K562 (cell line): ENCODE data around the gene FN3KRP. TPM values are rescaled to one million over a fixed set of nuclear protein-coding genes. Genes with fewer than 3 reads are reported as not detected.

Source experiments
- ATAC-seq: fragments of 200-7000 bp; cut with Tn5 transposase; 3 replicates; pipeline ENCODE4 v1.9.1; 2020; ENCODE audit warnings: moderate library complexity
- BruUV-seq: library from RNA; stranded (reverse); fragments of 400-500 nt; replicated peaks from 2 replicates; lab custom pipeline; 2021; lab: Mats Ljungman, UMichigan
- CTCF ChIA-PET: fragments of 300-600 bp; formaldehyde crosslinking; extraction: SDS; loops from one replicate; lab custom pipeline; 2021; ENCODE audit warnings: low intra/inter-chr PET ratio; lab: Yijun Ruan, JAX
- POLR2A ChIA-PET: fragments of 300-600, 350-650 bp; sonication (Branson Sonifier 250); formaldehyde crosslinking; extraction: SDS; loops from one replicate; lab custom pipeline; 2021; ENCODE audit warnings: antibody characterized with exemption, inconsistent platforms; lab: Yijun Ruan, JAX
- DNase-seq, 4 experiments: peaks; one replicate each; pipeline versions ENCODE4 v3.0.0 to v3.0.0-alpha.2; 2011 to 2018; ENCODE audit warnings: low spot score in 3 of 4, mixed read lengths in 3 of 4; ENCODE audit errors: extremely low read depth in 1 of 4
- FAIRE-seq: peaks from 2 replicates; lab custom pipeline; 2011; peaks lifted over from hg19 to GRCh38; lab: Jason Lieb, UNC
- H2AFZ ChIP-seq: 2 replicates; pipeline ENCODE4 v1.6.0; 2011; ENCODE audit warnings: low read depth, low read length, control low read depth, inconsistent platforms
- H3K27ac ChIP-seq: fragments of 200-600 bp; 3 replicates; pipeline ENCODE4 v1.8.0; 2011; ENCODE audit warnings: low read depth, mild to moderate bottlenecking, control low read depth, inconsistent platforms, low read length, moderate library complexity, mixed read lengths; ENCODE audit errors: extremely low read depth
- H3K27me3 ChIP-seq, 2 experiments: fragments of 300-600 bp in 1 of 2; 2 replicates in 1 of 2; 3 replicates in 1 of 2; pipeline versions ENCODE4 v1.6.0 to v1.8.0; 2011; ENCODE audit warnings: inconsistent platforms in 2 of 2, low read length in 2 of 2, mild to moderate bottlenecking in 1 of 2, mixed read lengths in 1 of 2, moderate library complexity in 1 of 2; ENCODE audit not compliant: control insufficient read depth in 2 of 2, insufficient read depth in 2 of 2
- H3K36me3 ChIP-seq: fragments of 300-600 bp; 3 replicates; pipeline ENCODE4 v1.8.0; 2011; ENCODE audit warnings: mild to moderate bottlenecking, low read length, inconsistent platforms; ENCODE audit not compliant: control insufficient read depth, insufficient read depth
- H3K4me1 ChIP-seq, 2 experiments: fragments of 200-600 bp in 1 of 2; replicated peaks in 1 of 2; 2 replicates in 1 of 2; 3 replicates in 1 of 2; pipeline versions ENCODE4 v1.5.1 to v1.8.0; 2011; ENCODE audit warnings: inconsistent platforms in 2 of 2, low read length in 2 of 2, mild to moderate bottlenecking in 1 of 2, mixed read lengths in 1 of 2, moderate library complexity in 1 of 2; ENCODE audit not compliant: control insufficient read depth in 2 of 2, insufficient read depth in 2 of 2
- H3K4me2 ChIP-seq: 2 replicates; pipeline ENCODE4 v1.6.1; 2011; ENCODE audit warnings: low read length, control low read depth, inconsistent platforms, mixed read lengths; ENCODE audit not compliant: insufficient read depth
- H3K4me3 ChIP-seq: fragments of 200-600 bp; sonication (generic), shearing (Covaris generic); 2 replicates; pipeline ENCODE4 v1.5.1; 2016; ENCODE audit warnings: control low read depth, inconsistent platforms
- H3K79me2 ChIP-seq: fragments of 200-600 bp; 3 replicates; pipeline ENCODE4 v1.8.0; 2011; ENCODE audit warnings: low read length, inconsistent platforms; ENCODE audit not compliant: control insufficient read depth, insufficient read depth
- H3K9ac ChIP-seq, 2 experiments: 2 replicates each; pipeline versions ENCODE4 v1.6.0 to v1.6.1; 2011; ENCODE audit warnings: low read depth in 2 of 2, low read length in 2 of 2, control low read depth in 1 of 2, inconsistent platforms in 1 of 2, mild to moderate bottlenecking in 1 of 2, mixed read lengths in 1 of 2; ENCODE audit not compliant: insufficient read depth in 1 of 2
- H3K9me1 ChIP-seq: one replicate; pipeline ENCODE4 v1.6.0; 2011; ENCODE audit warnings: inconsistent platforms, mild to moderate bottlenecking, low read length, moderate library complexity; ENCODE audit not compliant: control insufficient read depth, insufficient read depth
- H3K9me3 ChIP-seq: replicated peaks from 2 replicates; pipeline ENCODE4 v1.5.1; 2011; ENCODE audit warnings: low read depth, low read length, inconsistent platforms; ENCODE audit not compliant: control insufficient read depth, insufficient read depth
- H4K20me1 ChIP-seq: replicated peaks from 2 replicates; pipeline ENCODE4 v1.6.1; 2011; ENCODE audit warnings: low read length, inconsistent platforms, mixed read lengths; ENCODE audit not compliant: control insufficient read depth, insufficient read depth
- ATF3 ChIP-seq, 2 experiments: fragments of 450-650 bp in 1 of 2; sonication (generic) in 1 of 2; formaldehyde crosslinking in 1 of 2; IDR thresholded peaks in 1 of 2; conservative IDR thresholded peaks in 1 of 2; 2 replicates each; pipeline versions ENCODE4 v1.6.1 to v1.8.1; 2016 to 2023; ENCODE audit warnings: mild to moderate bottlenecking in 2 of 2, moderate library complexity in 2 of 2, inconsistent platforms in 1 of 2, missing genetic modification reagents in 1 of 2
- BMI1 ChIP-seq: fragments of 150-350 bp; IDR thresholded peaks from 2 replicates; pipeline ENCODE4 v1.6.1; 2014; ENCODE audit warnings: low read length
- ELF4 ChIP-seq: fragments of 450-650 bp; formaldehyde crosslinking; IDR thresholded peaks from 2 replicates; pipeline ENCODE4 v1.4.0; 2022; ENCODE audit warnings: missing genetic modification characterization
- FIP1L1 ChIP-seq: fragments of 200-400 bp; formaldehyde crosslinking; IDR thresholded peaks from 2 replicates; pipeline ENCODE4 v1.6.1; 2018; ENCODE audit warnings: mild to moderate bottlenecking, low read depth, low read length; ENCODE audit not compliant: poor library complexity, severe bottlenecking
- NCOA2 ChIP-seq, 2 experiments: fragments of 450-650 bp; IDR thresholded peaks; 2 replicates each; pipeline ENCODE4 v1.6.1; 2018; ENCODE audit warnings: mild to moderate bottlenecking in 2 of 2, moderate library complexity in 1 of 2; ENCODE audit not compliant: partially characterized antibody in 2 of 2
- POLR3A ChIP-seq: IDR thresholded peaks from 2 replicates; pipeline ENCODE4 v1.6.1; 2011; ENCODE audit warnings: borderline replicate concordance, mild to moderate bottlenecking, moderate library complexity; ENCODE audit not compliant: insufficient read length, insufficient read depth; ENCODE audit errors: extremely low read depth
- RBM34 ChIP-seq: fragments of 200-400 bp; formaldehyde crosslinking; IDR thresholded peaks from 2 replicates; pipeline ENCODE4 v1.6.1; 2018; ENCODE audit warnings: low read length, borderline replicate concordance; ENCODE audit not compliant: insufficient read depth
- SUPT5H ChIP-seq: fragments of 450-650 bp; IDR thresholded peaks from 2 replicates; pipeline ENCODE4 v1.6.1; 2016
- UBTF ChIP-seq, 2 experiments: IDR thresholded peaks; 2 replicates each; pipeline ENCODE4 v1.6.1; 2012; ENCODE audit warnings: improper control_type of control experiment in 2 of 2, low read depth in 2 of 2, low read length in 2 of 2, borderline replicate concordance in 1 of 2
- USF2 ChIP-seq: sonication (generic); formaldehyde crosslinking; IDR thresholded peaks from 2 replicates; pipeline ENCODE4 v1.5.0; 2020; ENCODE audit warnings: missing genetic modification reagents
- WGBS: fragments of 100-300 bp; shearing (Covaris generic); methylation state at CpG from one replicate; pipeline ENCODE4 v1.1.6; 2016; ENCODE audit warnings: low coverage, mixed read lengths; ENCODE audit not compliant: insufficient coverage; ENCODE audit errors: missing lambda C conversion rate; 5-methylcytosine and 5-hydroxymethylcytosine counted together
- in situ Hi-C: fragments of 300-500 bp; cut with MboI; formaldehyde crosslinking; loops from 4 replicates; pipeline ENCODE4 v1.15.0; 2018; ENCODE audit warnings: inconsistent platforms, mixed read lengths
- intact Hi-C: fragments of 100-400 bp; cut with micrococcal nuclease; formaldehyde crosslinking; loops from 2 replicates; pipeline ENCODE4 v1.14.2; 2022
- polyA plus RNA-seq, 8 experiments: library from polyadenylated mRNA; depleted of rRNA in 4 of 8; stranded (reverse) in 5 of 8; unstranded in 3 of 8; fragments of >200 nt; fragmentation: Nextera tagmentation in 2 of 8; fragmentation: Illumina TruSeq in 1 of 8; extraction: Ambion mirVana in 2 of 8; extraction: Trizol in 1 of 8; gene quantifications; 2 replicates each; pipeline versions ENCODE4 v1.2.1 to v1.2.3, GENCODE V29; 2011 to 2014; ENCODE audit warnings: inconsistent platforms in 1 of 8, missing spikeins in 1 of 8
- total RNA-seq, 7 experiments: library from RNA; depleted of rRNA in 6 of 7; stranded (reverse); fragments of >200 nt in 6 of 7; fragmentation: Illumina TruSeq in 2 of 7; extraction: Trizol in 2 of 7; gene quantifications; 2 replicates each; pipeline versions ENCODE4 v1.2.1 to v1.2.3, GENCODE V29; 2011 to 2021; ENCODE audit warnings: low replicate concordance in 1 of 7

Gene FN3KRP
- total and polyA plus RNA-seq, 9 of the 15 experiments (the other 6 are each of a cell fraction or from before 2014, with no cell fraction given): 2.0 to 32.1 (median 24.9) TPM

GRCh38 chr17:82720204-82720603 is 3.7 kb downstream of the FN3KRP start:
- no peaks in the 10 kb centered on the region for H3K9me3 ChIP-seq
- DNase-seq: no peak
- CTCF ChIA-PET: no interaction called here
- no peak overlapping the region for H3K4me3 ChIP-seq
- FAIRE-seq: no peak
- no peak for ATAC-seq
- H3K79me2 ChIP-seq: peaks cover 20% of the 10 kb centered on the region
- no peak for TF ChIP-seq RBM34
- TF ChIP-seq USF2 (CRISPR knock-in tag): no peak
- no peak for TF ChIP-seq ELF4 (CRISPR knock-in tag)
- TF ChIP-seq FIP1L1: no peak
- no peak for TF ChIP-seq BMI1
- no peak for TF ChIP-seq SUPT5H
- TF ChIP-seq NCOA2 (IDR thresholded peaks at IDR 0.05; ENCODE audit: partially characterized antibody in 2 of 2): no peak
- TF ChIP-seq UBTF (IDR thresholded peaks at IDR 0.05; ENCODE audit: borderline replicate concordance in 1 of 2, low read depth in 2 of 2, low read length in 2 of 2): no peak
- no peak for TF ChIP-seq POLR3A
- TF ChIP-seq ATF3 (IDR thresholded peaks at IDR 0.05): no peak
- no peak for TF ChIP-seq ATF3 (CRISPR knock-in tag; conservative IDR thresholded peaks at IDR 0.05)
- H3K36me3 ChIP-seq: peaks cover 41% of the 10 kb centered on the region
- 96% methylated on average over 18 of the region's 19 CpGs for WGBS
- POLR2A ChIA-PET: no interaction called here
- in situ Hi-C loops (no loop called here), intact Hi-C loops (no loop called here)
- BruUV-seq: no TSS peak
- H3K4me1 ChIP-seq: peaks cover 5 to 27% of the 10 kb centered on the region in 2 experiments; a peak in 4 of 5 replicates
- no peak overlapping the region for H3K27ac ChIP-seq
- no peaks in the 10 kb centered on the region for H3K9me1 ChIP-seq
- H3K4me2 ChIP-seq: no peak overlapping the region
- H3K27me3 ChIP-seq: no peaks in the 10 kb centered on the region
- no peaks in the 10 kb centered on the region for H4K20me1 ChIP-seq
- no peak overlapping the region for H3K9ac ChIP-seq
- no peak overlapping the region for H2AFZ ChIP-seq
